ENCODE data around the gene SOD1. TPM values are rescaled to one million over a fixed set of nuclear protein-coding genes. Genes with fewer than 3 reads are reported as not detected.

SOD1 gene
- total and polyA plus RNA-seq, 2 donors (not counting 1 experiment from before 2014, with no cell fraction given): 286 to 462 TPM

DNA sequence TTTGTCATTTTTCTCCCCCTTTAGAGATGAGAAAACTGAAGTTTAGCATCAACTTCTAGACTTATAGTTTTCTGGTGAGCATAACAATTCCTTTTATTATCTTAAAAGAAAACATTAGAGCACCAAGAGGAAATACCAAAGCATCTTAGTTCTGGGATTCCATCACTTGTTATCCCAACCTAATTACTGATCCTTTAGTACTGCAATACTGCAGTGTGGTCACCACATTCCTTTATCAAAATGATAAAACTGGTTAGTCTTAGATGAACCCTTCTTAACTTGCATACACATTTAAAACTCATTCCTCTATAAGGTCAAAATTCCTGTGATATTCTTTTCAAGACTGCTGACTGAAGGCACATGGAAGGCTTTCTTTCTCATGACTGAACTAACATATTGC, 23.1 kb downstream of the SOD1 start:
- H3K36me3 ChIP-seq (ENCODE audit: control insufficient read depth, insufficient read depth, low read length): peaks cover 7% of the 10 kb centered on the region
- TF ChIP-seq, protein P1, sequence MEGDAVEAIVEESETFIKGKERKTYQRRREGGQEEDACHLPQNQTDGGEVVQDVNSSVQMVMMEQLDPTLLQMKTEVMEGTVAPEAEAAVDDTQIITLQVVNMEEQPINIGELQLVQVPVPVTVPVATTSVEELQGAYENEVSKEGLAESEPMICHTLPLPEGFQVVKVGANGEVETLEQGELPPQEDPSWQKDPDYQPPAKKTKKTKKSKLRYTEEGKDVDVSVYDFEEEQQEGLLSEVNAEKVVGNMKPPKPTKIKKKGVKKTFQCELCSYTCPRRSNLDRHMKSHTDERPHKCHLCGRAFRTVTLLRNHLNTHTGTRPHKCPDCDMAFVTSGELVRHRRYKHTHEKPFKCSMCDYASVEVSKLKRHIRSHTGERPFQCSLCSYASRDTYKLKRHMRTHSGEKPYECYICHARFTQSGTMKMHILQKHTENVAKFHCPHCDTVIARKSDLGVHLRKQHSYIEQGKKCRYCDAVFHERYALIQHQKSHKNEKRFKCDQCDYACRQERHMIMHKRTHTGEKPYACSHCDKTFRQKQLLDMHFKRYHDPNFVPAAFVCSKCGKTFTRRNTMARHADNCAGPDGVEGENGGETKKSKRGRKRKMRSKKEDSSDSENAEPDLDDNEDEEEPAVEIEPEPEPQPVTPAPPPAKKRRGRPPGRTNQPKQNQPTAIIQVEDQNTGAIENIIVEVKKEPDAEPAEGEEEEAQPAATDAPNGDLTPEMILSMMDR (conservative IDR thresholded peaks at IDR 0.05 in 1 of 2, IDR thresholded peaks at IDR 0.05 in 1 of 2; ENCODE audit: low read depth in 1 of 2, low read length in 2 of 2): no peak
- TF ChIP-seq EZH2 (IDR thresholded peaks at IDR 0.05; ENCODE audit: low read length, missing control alignments): no peak
- H3K4me1 ChIP-seq (ENCODE audit: control insufficient read depth, extremely low read depth, insufficient read depth, low read length): no peaks in the 10 kb centered on the region
- no peaks in the 10 kb centered on the region for H3K9me3 ChIP-seq (ENCODE audit: control insufficient read depth, insufficient read depth, low read depth, low read length)
- peak in 1 of 2 donors; percentile 74 for DNase-seq (ENCODE audit: low read depth in 2 of 2)
- no peaks in the 10 kb centered on the region for H4K20me1 ChIP-seq (ENCODE audit: control insufficient read depth, extremely low read depth, insufficient read depth, low read length)
- H2AFZ ChIP-seq (ENCODE audit: low read length): no peak overlapping the region
- H3K27ac ChIP-seq (ENCODE audit: insufficient read depth, low read length): no peak overlapping the region
- H3K9ac ChIP-seq (ENCODE audit: insufficient read depth, low read length): no peak overlapping the region
- H3K4me3 ChIP-seq (replicated peaks in 1 of 4; ENCODE audit: control extremely low read depth in 1 of 4, insufficient read depth in 1 of 4, low read depth in 3 of 4, low read length in 4 of 4): no peak overlapping the region
- no peak overlapping the region for H3K4me2 ChIP-seq (ENCODE audit: extremely low read depth, insufficient read depth, low read length)
- H3K27me3 ChIP-seq (ENCODE audit: control insufficient read depth, insufficient read depth, low read length): no peaks in the 10 kb centered on the region
- H3K79me2 ChIP-seq (ENCODE audit: control insufficient read depth, insufficient read depth, low read length): no peaks in the 10 kb centered on the region

DNA sequence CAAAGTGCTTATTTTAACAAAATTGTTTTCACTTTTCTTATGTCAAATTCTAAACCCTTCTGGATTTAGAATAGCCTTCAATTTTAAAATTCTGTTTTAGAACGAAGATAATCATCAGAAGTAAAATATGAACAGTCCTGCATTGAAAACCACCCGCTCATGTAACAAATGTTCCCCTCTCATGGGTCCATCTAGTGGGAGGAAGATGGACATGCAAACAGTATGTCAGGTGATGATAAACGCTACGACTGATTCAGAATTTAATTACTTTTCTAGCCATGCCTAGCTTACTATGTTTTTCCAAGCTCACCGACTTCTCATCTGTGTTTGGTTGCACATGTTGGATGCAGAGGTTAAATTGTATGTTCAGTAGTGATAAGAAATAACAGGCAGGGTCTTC, 23.5 kb downstream of the SOD1 start:
- Histone ChIP-seq H3K4me1 (ENCODE audit: control insufficient read depth, extremely low read depth, insufficient read depth, low read length) (no peaks in the 10 kb centered on the region), H3K4me3 (replicated peaks in 1 of 4; ENCODE audit: control extremely low read depth in 1 of 4, insufficient read depth in 1 of 4, low read depth in 3 of 4, low read length in 4 of 4) (no peak overlapping the region), H3K36me3 (ENCODE audit: control insufficient read depth, insufficient read depth, low read length) (peaks cover 7% of the 10 kb centered on the region), H3K9ac (ENCODE audit: insufficient read depth, low read length) (no peak overlapping the region), H3K79me2 (ENCODE audit: control insufficient read depth, insufficient read depth, low read length) (no peaks in the 10 kb centered on the region), H3K27me3 (ENCODE audit: control insufficient read depth, insufficient read depth, low read length) (no peaks in the 10 kb centered on the region), H3K27ac (ENCODE audit: insufficient read depth, low read length) (no peak overlapping the region), H2AFZ (ENCODE audit: low read length) (no peak overlapping the region), H3K9me3 (ENCODE audit: control insufficient read depth, insufficient read depth, low read depth, low read length) (no peaks in the 10 kb centered on the region), H3K4me2 (ENCODE audit: extremely low read depth, insufficient read depth, low read length) (no peak overlapping the region), H4K20me1 (ENCODE audit: control insufficient read depth, extremely low read depth, insufficient read depth, low read length) (no peaks in the 10 kb centered on the region)
- peak in 1 of 2 donors; percentile 3 for DNase-seq (ENCODE audit: low read depth in 2 of 2)
- TF ChIP-seq EZH2 (IDR thresholded peaks at IDR 0.05; ENCODE audit: low read length, missing control alignments): no peak
- TF ChIP-seq, protein P1 (conservative IDR thresholded peaks at IDR 0.05 in 1 of 2, IDR thresholded peaks at IDR 0.05 in 1 of 2; ENCODE audit: low read depth in 1 of 2, low read length in 2 of 2): no peak

DNA sequence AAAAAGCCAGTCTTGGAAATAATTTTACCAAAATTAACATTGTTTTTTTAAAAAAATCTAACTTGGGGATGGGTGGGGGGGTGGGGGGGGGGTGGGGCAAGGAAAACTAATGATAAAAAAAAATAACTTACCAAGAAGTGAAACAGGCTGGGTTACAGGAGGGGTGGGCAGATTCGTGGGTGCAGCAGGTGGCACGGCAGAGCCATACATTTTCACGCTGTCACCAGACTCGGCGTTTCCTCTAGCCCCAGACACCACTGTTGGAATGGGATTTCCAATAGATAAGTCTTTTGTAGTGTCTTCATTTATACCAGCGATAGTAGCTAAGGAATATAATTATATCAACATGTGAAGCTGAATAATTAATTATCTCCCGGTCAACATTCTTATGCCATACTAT, 25.4 kb downstream of the SOD1 start:
- H3K4me2 ChIP-seq (ENCODE audit: extremely low read depth, insufficient read depth, low read length): no peak overlapping the region
- no peaks in the 10 kb centered on the region for H3K79me2 ChIP-seq (ENCODE audit: control insufficient read depth, insufficient read depth, low read length)
- H3K4me3 ChIP-seq (replicated peaks in 1 of 4; ENCODE audit: control extremely low read depth in 1 of 4, insufficient read depth in 1 of 4, low read depth in 3 of 4, low read length in 4 of 4): no peak overlapping the region
- no peak for DNase-seq (ENCODE audit: low read depth in 2 of 2)
- no peak overlapping the region for H2AFZ ChIP-seq (ENCODE audit: low read length)
- TF ChIP-seq, protein P1 (conservative IDR thresholded peaks at IDR 0.05 in 1 of 2, IDR thresholded peaks at IDR 0.05 in 1 of 2; ENCODE audit: low read depth in 1 of 2, low read length in 2 of 2): no peak
- no peak for TF ChIP-seq EZH2 (IDR thresholded peaks at IDR 0.05; ENCODE audit: low read length, missing control alignments)
- no peaks in the 10 kb centered on the region for H4K20me1 ChIP-seq (ENCODE audit: control insufficient read depth, extremely low read depth, insufficient read depth, low read length)
- no peak overlapping the region for H3K27ac ChIP-seq (ENCODE audit: insufficient read depth, low read length)
- no peaks in the 10 kb centered on the region for H3K27me3 ChIP-seq (ENCODE audit: control insufficient read depth, insufficient read depth, low read length)
- no peaks in the 10 kb centered on the region for H3K9me3 ChIP-seq (ENCODE audit: control insufficient read depth, insufficient read depth, low read depth, low read length)
- H3K36me3 ChIP-seq (ENCODE audit: control insufficient read depth, insufficient read depth, low read length): peaks cover 7% of the 10 kb centered on the region
- no peak overlapping the region for H3K9ac ChIP-seq (ENCODE audit: insufficient read depth, low read length)
- no peaks in the 10 kb centered on the region for H3K4me1 ChIP-seq (ENCODE audit: control insufficient read depth, extremely low read depth, insufficient read depth, low read length)
